ENCODE measurements around the gene PSMA3.

The PSMA3 gene

GRCh38 chr14:58299401-58300330, 55.0 kb downstream of the PSMA3 start:
- DNase-seq = no peak

GRCh38 chr14:58301416-58301815, 56.8 kb downstream of the PSMA3 start:
- DNase-seq = no peak

- DNase-seq = no peak
Observed at GRCh38 chr14:58305730-58306129, 61.1 kb downstream of the PSMA3 start.

- DNase-seq = no peak
Observed at GRCh38 chr14:58307597-58308316, 63.1 kb downstream of the PSMA3 start.

- DNase-seq = no peak
Observed at GRCh38 chr14:58309086-58309485, 64.4 kb downstream of the PSMA3 start.

GRCh38 chr14:58313699-58314098, 69.1 kb downstream of the PSMA3 start:
- no peak for DNase-seq

GRCh38 chr14:58315606-58316005, 71.0 kb downstream of the PSMA3 start:
- DNase-seq = no peak
